Right ventricle myocardium superior (tissue), 1 donor: ENCODE data around the gene TMEM182. TPM values are rescaled to one million over a fixed set of nuclear protein-coding genes. Genes with fewer than 3 reads are reported as not detected.

ENCODE experiments used
- ATAC-seq: fragments of 200-7000 bp; cut with Tn5 transposase; one replicate; pipeline ENCODE4 v1.9.1; 2020; ENCODE audit warnings: mild to moderate bottlenecking; ENCODE audit not compliant: poor library complexity
- DNase-seq: peaks from one replicate; pipeline ENCODE4 v3.0.0-alpha.2; 2020
- intact Hi-C: fragments of 100-400 bp; cut with DNase I; formaldehyde crosslinking; loops from one replicate; pipeline ENCODE4 v1.11.2; 2022
- total RNA-seq: library from RNA; stranded (reverse); fragmentation: NEBNext Ultra II Directional; extraction: Animal tissue kit (Norgen Biotek cat#: 25700); gene quantifications from one replicate; pipeline ENCODE4 v1.2.1, GENCODE V29; 2021
- donor health status: DM: no; HTN: yes; CAD: no; lungs with severe emphysema.

Gene TMEM182
- total RNA-seq, 1 donor from 2014 or later, result 187 TPM

DNA sequence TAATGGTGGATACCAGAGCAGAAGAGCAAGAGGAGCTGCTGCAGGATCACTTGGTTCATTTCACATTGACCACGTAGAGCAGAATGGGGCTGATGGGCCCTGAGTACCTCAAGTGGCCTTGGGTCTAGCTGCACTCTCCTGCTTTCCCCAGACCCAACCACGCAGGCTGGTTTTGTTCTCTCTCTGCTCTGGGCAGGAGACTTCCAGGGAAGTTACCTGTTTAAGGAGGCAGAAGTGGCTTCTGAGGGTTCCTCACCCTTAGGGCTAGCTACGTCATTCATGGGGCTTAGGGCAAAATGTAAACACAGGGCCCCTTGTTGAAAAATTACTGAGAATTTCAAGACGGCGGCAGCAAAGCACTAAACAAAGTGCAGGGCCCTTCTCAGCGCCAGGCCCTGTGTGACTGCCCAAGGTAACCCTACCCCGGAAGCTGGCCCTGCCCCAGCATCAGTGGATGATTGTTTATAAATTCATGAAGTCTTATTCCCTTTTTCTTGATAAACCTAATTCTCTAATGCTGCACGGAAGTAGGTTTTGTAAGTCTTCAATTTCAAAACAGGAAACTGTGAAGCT lies 75.9 kb downstream of the TMEM182 start:
- ATAC-seq, result no peak
- intact Hi-C loops, result no loop called here

GRCh38 chr2:102839668-102840388 lies 78.0 kb downstream of the TMEM182 start:
- peak; percentile 43 for ATAC-seq
- no peak for DNase-seq
- intact Hi-C loops, result no loop called here

More for the DNA sequence above, 75.9 kb downstream of the TMEM182 start:
- DNase-seq, result no peak

DNA sequence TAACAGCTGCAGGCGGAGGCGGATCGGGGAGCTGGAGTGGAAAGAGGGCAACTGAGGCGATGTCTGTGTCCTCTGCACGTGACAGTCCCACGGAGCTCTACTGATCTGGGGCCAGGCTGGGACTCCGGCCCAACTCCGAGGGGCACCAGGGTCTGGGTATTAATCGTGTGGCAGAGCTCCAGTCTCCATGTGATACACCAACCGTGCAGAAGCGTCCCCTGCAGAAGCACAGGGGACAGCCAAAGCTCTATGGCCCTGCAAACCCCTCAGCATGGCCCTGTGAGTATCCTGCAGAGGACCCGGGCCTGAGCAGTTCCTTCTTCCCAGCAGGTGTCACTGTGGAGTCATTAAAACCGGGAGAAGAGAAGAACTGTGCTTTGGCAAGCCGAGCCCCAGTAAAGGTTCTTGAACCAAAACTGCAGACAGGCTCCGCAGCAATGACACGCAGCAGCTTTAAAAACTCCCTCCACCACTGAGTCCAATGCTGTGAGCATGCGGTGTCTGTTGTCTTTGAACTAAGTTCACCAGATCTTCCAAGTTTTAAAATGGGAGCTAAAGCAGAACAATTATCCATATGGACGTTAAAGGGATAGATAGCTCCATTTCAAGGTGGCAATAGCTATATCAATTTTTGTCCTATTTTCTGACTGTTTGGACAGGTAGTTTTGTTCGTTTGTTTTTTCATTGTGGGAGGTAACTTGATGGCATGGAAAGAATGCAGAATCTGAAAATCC lies 79.4 kb downstream of the TMEM182 start:
- DNase-seq, result peak; percentile 42
- peak; percentile 79 for ATAC-seq
- intact Hi-C loops, result no loop called here

GRCh38 chr2:102843764-102844443 lies 82.1 kb downstream of the TMEM182 start:
- intact Hi-C loops, result no loop called here
- DNase-seq (no peak), ATAC-seq (no peak)

GRCh38 chr2:102844911-102845310 lies 83.1 kb downstream of the TMEM182 start:
- intact Hi-C loops, result no loop called here
- DNase-seq (no peak), ATAC-seq (no peak)

GRCh38 chr2:102848366-102848839 lies 86.6 kb downstream of the TMEM182 start:
- intact Hi-C loops, result no loop called here
- DNase-seq (peak; percentile 93), ATAC-seq (peak; percentile 97)

GRCh38 chr2:102850888-102851287 lies 89.1 kb downstream of the TMEM182 start:
- DNase-seq (no peak), ATAC-seq (no peak)
- intact Hi-C loops, result no loop called here

- no peak for DNase-seq
- ATAC-seq, result no peak
- intact Hi-C loops, result no loop called here
Measured at GRCh38 chr2:102852867-102853266, 91.0 kb downstream of the TMEM182 start.

Other genes with a start within 250 kb of the TMEM182 start
- not detected for gene SLC9A2, start 142.5 kb upstream of the TMEM182 start, total RNA-seq